ENCODE measurements around the gene TOM1. TPM values are rescaled to one million over a fixed set of nuclear protein-coding genes. Genes with fewer than 3 reads are reported as not detected.
A peak's percentile ranks its signal among the peaks of the same experiment; 100 is the strongest.

TOM1 gene
- total RNA-seq, 2 experiments from 2014 or later = 22.7 to 30.6 TPM

GRCh38 chr22:35393116-35394010 lies 93.7 kb downstream of the TOM1 start:
- no TSS peak for BruUV-seq (replicated peaks)
- Histone ChIP-seq H3K4me1 (ENCODE audit: insufficient read depth, low read length, poor library complexity, severe bottlenecking) (peaks cover 48% of the 10 kb centered on the region), H3K36me3 (ENCODE audit: insufficient read depth, low read length) (no peaks in the 10 kb centered on the region), H3K27ac (ENCODE audit: low read depth, low read length, poor library complexity, severe bottlenecking) (no peak overlapping the region), H3K9me3 (ENCODE audit: low read length) (no peaks in the 10 kb centered on the region), H3K4me2 (ENCODE audit: low read length) (no peak overlapping the region), H4K20me1 (ENCODE audit: insufficient read depth, low read length) (no peaks in the 10 kb centered on the region), H3K4me3 (ENCODE audit: low read depth, low read length, poor library complexity, severe bottlenecking) (no peak overlapping the region), H2AFZ (ENCODE audit: low read length) (peak overlapping the region; percentile 69), H3K79me2 (ENCODE audit: insufficient read depth, low read depth, low read length) (no peaks in the 10 kb centered on the region), H3K9me2 (ENCODE audit: insufficient read depth, low read length) (no peaks in the 10 kb centered on the region)
- ChIA-PET CTCF (ENCODE audit: unreplicated experiment) (interaction anchor here (1.1 kb wide), 1 partner anchor 34 kb away, joined by 3 read pairs; no protein-coding TSS in a partner anchor), POLR2A (interaction anchor here (0.9 kb wide), 1 partner anchor 13 kb away, joined by 3 read pairs; no protein-coding TSS in a partner anchor)
- TF ChIP-seq EZH2phosphoT487 (IDR thresholded peaks at IDR 0.05; ENCODE audit: borderline replicate concordance, low read depth, low read length) = no peak
- TF ChIP-seq CTCF (conservative IDR thresholded peaks at IDR 0.05; ENCODE audit: low read length) = no peak
- intact Hi-C loops (cut with micrococcal nuclease; ENCODE audit: unreplicated experiment) = no loop called here
- no peak for DNase-seq (ENCODE audit: low spot score)

- POLR2A ChIA-PET = interaction anchor here (0.9 kb wide), 1 partner anchor 14 kb away, joined by 3 read pairs; no protein-coding TSS in a partner anchor
Measured at GRCh38 chr22:35394011-35394312, 94.3 kb downstream of the TOM1 start.

More at GRCh38 chr22:35394011-35394312, 94.3 kb downstream of the TOM1 start:
- TF ChIP-seq EZH2phosphoT487 (IDR thresholded peaks at IDR 0.05; ENCODE audit: borderline replicate concordance, low read depth, low read length) = no peak
- no peak for TF ChIP-seq CTCF (conservative IDR thresholded peaks at IDR 0.05; ENCODE audit: low read length)
- no peak for DNase-seq (ENCODE audit: low spot score)
- no peak overlapping the region for H3K4me3 ChIP-seq (ENCODE audit: low read depth, low read length, poor library complexity, severe bottlenecking)
- CTCF ChIA-PET (ENCODE audit: unreplicated experiment) = no interaction called here
- no peaks in the 10 kb centered on the region for H3K79me2 ChIP-seq (ENCODE audit: insufficient read depth, low read depth, low read length)
- no peaks in the 10 kb centered on the region; the same call in 1 of the 2 replicates for H3K9me3 ChIP-seq (ENCODE audit: low read length)
- intact Hi-C loops (cut with micrococcal nuclease; ENCODE audit: unreplicated experiment) = no loop called here
- H2AFZ ChIP-seq (ENCODE audit: low read length) = peak overlapping the region; percentile 69
- peaks cover 54% of the 10 kb centered on the region for H3K4me1 ChIP-seq (ENCODE audit: insufficient read depth, low read length, poor library complexity, severe bottlenecking)
- no peaks in the 10 kb centered on the region for H3K9me2 ChIP-seq (ENCODE audit: insufficient read depth, low read length)
- H3K27ac ChIP-seq (ENCODE audit: low read depth, low read length, poor library complexity, severe bottlenecking) = no peak overlapping the region
- no TSS peak for BruUV-seq (replicated peaks)
- H3K36me3 ChIP-seq (ENCODE audit: insufficient read depth, low read length) = no peaks in the 10 kb centered on the region
- no peak overlapping the region for H3K4me2 ChIP-seq (ENCODE audit: low read length)
- no peaks in the 10 kb centered on the region for H4K20me1 ChIP-seq (ENCODE audit: insufficient read depth, low read length)

All from OCI-LY7 (cell line).